OCI-LY1 (cell line): Measurements from ENCODE around the gene SPARC.

Experiments used
- H2AFZ ChIP-seq: fragments of 200-600 bp; sonication (generic), shearing (Covaris generic); 2 replicates; pipeline ENCODE4 v1.6.0; 2014; ENCODE audit warnings: antibody characterized with exemption, mild to moderate bottlenecking, low read length
- H3F3A ChIP-seq: fragments of 200-600 bp; sonication (generic), shearing (Covaris generic); 2 replicates; pipeline ENCODE4 v1.6.0; 2014; ENCODE audit warnings: mild to moderate bottlenecking, antibody characterized with exemption, low read length, moderate library complexity; ENCODE audit not compliant: insufficient read depth
- H3K27ac ChIP-seq: fragments of 200-600 bp; sonication (generic); 2 replicates; pipeline ENCODE4 v1.5.1; 2014; ENCODE audit warnings: low read length, mixed run types, mild to moderate bottlenecking, low read depth; ENCODE audit not compliant: poor library complexity, severe bottlenecking
- H3K27me3 ChIP-seq: fragments of 200-600 bp; sonication (generic); 2 replicates; pipeline ENCODE4 v1.6.0; 2014; ENCODE audit warnings: antibody characterized with exemption, mild to moderate bottlenecking, low read length, moderate library complexity; ENCODE audit not compliant: insufficient read depth
- H3K36me3 ChIP-seq: fragments of 200-600 bp; sonication (generic); 2 replicates; pipeline ENCODE4 v1.6.1; 2014; ENCODE audit warnings: mild to moderate bottlenecking, antibody characterized with exemption, low read length, moderate library complexity, mixed read lengths; ENCODE audit not compliant: insufficient read depth
- H3K4me1 ChIP-seq: fragments of 200-600 bp; sonication (generic); 2 replicates; pipeline ENCODE4 v1.5.1; 2014; ENCODE audit warnings: mild to moderate bottlenecking, low read length, moderate library complexity; ENCODE audit not compliant: insufficient read depth, severe bottlenecking
- H3K4me2 ChIP-seq: fragments of 200-600 bp; sonication (generic), shearing (Covaris generic); 2 replicates; pipeline ENCODE4 v1.6.1; 2014; ENCODE audit warnings: low read length
- H3K4me3 ChIP-seq: fragments of 200-600 bp; sonication (generic); 2 replicates; pipeline ENCODE4 v1.5.1; 2014; ENCODE audit warnings: low read length, low read depth, mild to moderate bottlenecking, mixed read lengths; ENCODE audit not compliant: poor library complexity, severe bottlenecking
- H3K79me2 ChIP-seq: fragments of 200-600 bp; shearing (Covaris generic); 2 replicates; pipeline ENCODE4 v1.6.1; 2016; ENCODE audit warnings: mixed run types, low read length, mixed read lengths; ENCODE audit not compliant: insufficient read depth
- H3K9ac ChIP-seq: fragments of 200-600 bp; sonication (generic), shearing (Covaris generic); 2 replicates; pipeline ENCODE4 v1.6.1; 2014; ENCODE audit warnings: mild to moderate bottlenecking, low read length, mixed read lengths
- H3K9me2 ChIP-seq: fragments of 200-600 bp; sonication (generic), shearing (Covaris generic); 2 replicates; pipeline ENCODE4 v1.6.1; 2014; ENCODE audit warnings: low read depth, mild to moderate bottlenecking, low read length, mixed read lengths
- H3K9me3 ChIP-seq: fragments of 200-600 bp; shearing (Covaris generic); 2 replicates; pipeline ENCODE4 v1.6.1; 2014; ENCODE audit warnings: low read length, mixed read lengths
- H4K20me1 ChIP-seq: fragments of 200-600 bp; sonication (generic), shearing (Covaris generic); 2 replicates; pipeline ENCODE4 v1.6.0; 2016; ENCODE audit warnings: mild to moderate bottlenecking, low read length; ENCODE audit not compliant: insufficient read depth
- EZH2 ChIP-seq: fragments of 200-600 bp; sonication (generic), shearing (Covaris generic); IDR thresholded peaks from 2 replicates; pipeline ENCODE4 v1.8.0; 2017; ENCODE audit warnings: borderline replicate concordance, mixed run types, mild to moderate bottlenecking, antibody characterized with exemption, low read length, moderate library complexity, mixed read lengths
- TF ChIP-seq, protein P1 (sequence below): fragments of 200-600 bp; sonication (generic), shearing (Covaris generic); IDR thresholded peaks from 2 replicates; pipeline ENCODE4 v1.5.1; 2017; ENCODE audit warnings: mild to moderate bottlenecking, antibody characterized with exemption, low read length, moderate library complexity, mixed read lengths

Gene SPARC

DNA sequence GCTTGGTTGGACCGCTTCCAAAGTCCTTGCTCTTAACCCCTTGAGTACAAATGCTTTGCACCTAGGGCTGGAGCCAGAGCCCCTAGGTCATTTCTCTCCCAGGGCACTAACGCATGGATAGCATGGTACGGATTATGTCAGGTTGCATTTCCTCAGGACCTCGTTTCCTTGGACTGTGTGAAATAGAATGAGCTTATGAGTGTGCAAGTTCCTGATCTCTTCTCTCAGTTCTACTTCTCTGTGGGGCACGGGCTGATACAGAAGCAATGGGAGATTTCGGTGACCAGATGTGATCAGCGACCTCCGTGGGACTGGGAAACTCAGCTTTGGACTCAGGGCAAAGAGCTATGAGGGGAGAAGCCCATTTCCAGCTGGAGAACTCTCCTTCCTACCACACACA lies 14.2 kb downstream of the SPARC start:
- no peaks in the 10 kb centered on the region for H3K79me2 ChIP-seq
- H3K4me2 ChIP-seq, result no peak overlapping the region
- no peak overlapping the region for H3K27ac ChIP-seq
- no peaks in the 10 kb centered on the region for H3K36me3 ChIP-seq
- H3K9me3 ChIP-seq, result no peaks in the 10 kb centered on the region
- H3F3A ChIP-seq, result no peaks in the 10 kb centered on the region
- no peaks in the 10 kb centered on the region for H3K27me3 ChIP-seq
- H3K9ac ChIP-seq, result no peak overlapping the region
- TF ChIP-seq EZH2, result no peak
- TF ChIP-seq, protein P1, sequence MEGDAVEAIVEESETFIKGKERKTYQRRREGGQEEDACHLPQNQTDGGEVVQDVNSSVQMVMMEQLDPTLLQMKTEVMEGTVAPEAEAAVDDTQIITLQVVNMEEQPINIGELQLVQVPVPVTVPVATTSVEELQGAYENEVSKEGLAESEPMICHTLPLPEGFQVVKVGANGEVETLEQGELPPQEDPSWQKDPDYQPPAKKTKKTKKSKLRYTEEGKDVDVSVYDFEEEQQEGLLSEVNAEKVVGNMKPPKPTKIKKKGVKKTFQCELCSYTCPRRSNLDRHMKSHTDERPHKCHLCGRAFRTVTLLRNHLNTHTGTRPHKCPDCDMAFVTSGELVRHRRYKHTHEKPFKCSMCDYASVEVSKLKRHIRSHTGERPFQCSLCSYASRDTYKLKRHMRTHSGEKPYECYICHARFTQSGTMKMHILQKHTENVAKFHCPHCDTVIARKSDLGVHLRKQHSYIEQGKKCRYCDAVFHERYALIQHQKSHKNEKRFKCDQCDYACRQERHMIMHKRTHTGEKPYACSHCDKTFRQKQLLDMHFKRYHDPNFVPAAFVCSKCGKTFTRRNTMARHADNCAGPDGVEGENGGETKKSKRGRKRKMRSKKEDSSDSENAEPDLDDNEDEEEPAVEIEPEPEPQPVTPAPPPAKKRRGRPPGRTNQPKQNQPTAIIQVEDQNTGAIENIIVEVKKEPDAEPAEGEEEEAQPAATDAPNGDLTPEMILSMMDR, result no peak
- H2AFZ ChIP-seq, result no peak overlapping the region
- no peaks in the 10 kb centered on the region for H3K9me2 ChIP-seq
- no peaks in the 10 kb centered on the region for H3K4me1 ChIP-seq
- H4K20me1 ChIP-seq, result no peaks in the 10 kb centered on the region
- no peak overlapping the region for H3K4me3 ChIP-seq

DNA sequence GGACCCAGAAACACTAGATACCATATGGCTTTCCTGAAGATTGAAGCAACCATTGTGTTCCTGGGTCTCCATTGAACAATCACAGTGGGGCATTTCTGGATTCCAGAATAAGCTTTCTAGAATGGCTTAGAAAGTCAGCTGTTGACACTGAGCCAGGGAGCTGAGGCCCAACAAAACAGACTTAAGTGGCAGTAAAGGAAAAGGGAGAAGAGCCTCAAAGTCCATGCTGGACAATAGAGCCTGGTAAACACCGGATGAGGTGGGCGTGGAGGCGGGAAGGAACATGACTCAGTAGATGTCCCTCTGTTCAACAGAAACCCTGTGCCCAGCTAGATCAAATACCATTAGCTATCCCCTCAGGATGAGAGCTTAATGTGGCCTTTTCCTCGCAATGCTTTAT lies 14.8 kb downstream of the SPARC start:
- H3F3A ChIP-seq, result no peaks in the 10 kb centered on the region
- H3K4me2 ChIP-seq, result no peak overlapping the region
- no peaks in the 10 kb centered on the region for H3K36me3 ChIP-seq
- no peaks in the 10 kb centered on the region for H3K9me3 ChIP-seq
- no peak overlapping the region for H2AFZ ChIP-seq
- H3K9me2 ChIP-seq, result no peaks in the 10 kb centered on the region
- no peak overlapping the region for H3K27ac ChIP-seq
- H3K4me1 ChIP-seq, result no peaks in the 10 kb centered on the region
- H3K4me3 ChIP-seq, result no peak overlapping the region
- H3K27me3 ChIP-seq, result no peaks in the 10 kb centered on the region
- H3K9ac ChIP-seq, result no peak overlapping the region
- H4K20me1 ChIP-seq, result no peaks in the 10 kb centered on the region
- TF ChIP-seq, protein P1, result no peak
- TF ChIP-seq EZH2, result no peak
- no peaks in the 10 kb centered on the region for H3K79me2 ChIP-seq

DNA sequence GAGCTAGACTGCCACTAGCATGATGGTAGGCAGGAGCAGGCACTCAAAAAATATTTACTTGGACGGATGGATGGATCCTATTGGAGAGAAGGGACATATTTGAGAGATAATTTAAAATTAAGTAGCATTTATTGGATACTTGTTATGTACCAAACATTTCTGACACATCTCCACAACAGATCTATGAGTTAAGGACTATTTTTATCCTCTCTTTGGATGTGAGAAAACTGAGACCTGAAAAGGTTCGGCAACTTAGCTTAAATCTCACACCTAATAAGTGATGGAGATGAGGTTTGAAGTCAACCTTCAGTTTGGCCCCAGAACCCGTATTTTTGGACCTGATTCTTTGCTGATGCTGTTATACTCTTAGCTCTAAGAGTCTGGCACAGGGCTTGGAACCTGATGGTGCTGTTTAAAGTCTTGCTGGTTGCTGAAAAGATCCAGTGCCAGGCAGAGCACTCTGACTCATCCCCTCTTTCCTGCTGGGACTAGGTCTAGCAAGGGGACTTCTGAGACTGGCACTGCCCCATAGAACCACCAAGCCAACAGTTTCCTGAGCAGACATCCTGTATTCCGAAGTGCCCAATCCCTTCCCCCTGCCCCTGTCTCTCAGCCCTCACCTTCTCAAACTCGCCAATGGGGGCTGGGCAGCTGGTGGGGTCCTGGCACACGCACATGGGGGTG lies 15.6 kb downstream of the SPARC start:
- Histone ChIP-seq H4K20me1 (no peaks in the 10 kb centered on the region), H3K9me2 (no peaks in the 10 kb centered on the region), H3K27me3 (no peaks in the 10 kb centered on the region), H2AFZ (no peak overlapping the region), H3K4me2 (no peak overlapping the region), H3K79me2 (no peaks in the 10 kb centered on the region), H3K36me3 (no peaks in the 10 kb centered on the region), H3K4me1 (no peaks in the 10 kb centered on the region), H3K9ac (no peak overlapping the region), H3K9me3 (no peaks in the 10 kb centered on the region), H3K4me3 (no peak overlapping the region), H3K27ac (no peak overlapping the region), H3F3A (no peaks in the 10 kb centered on the region)
- TF ChIP-seq, protein P1, result no peak
- no peak for TF ChIP-seq EZH2
